SK-N-SH (cell line): ENCODE data around the gene STC2.

Source experiments
- ELF1 ChIP-seq: IDR thresholded peaks from 2 replicates; pipeline ENCODE4 v1.4.0; 2012
- EZH2phosphoT487 ChIP-seq: fragments of 200-600 bp; sonication (generic); IDR thresholded peaks from 2 replicates; pipeline ENCODE4 v1.6.1; 2017; ENCODE audit warnings: low read depth, mixed run types, mild to moderate bottlenecking, antibody characterized with exemption, moderate library complexity, borderline replicate concordance
- RFX5 ChIP-seq: IDR thresholded peaks from 2 replicates; pipeline ENCODE4 v1.6.1; 2012; ENCODE audit warnings: mild to moderate bottlenecking, improper control_type of control experiment, low read length
- TF ChIP-seq, protein P1 (sequence below): fragments of 200-600 bp; sonication (generic); IDR thresholded peaks from 2 replicates; pipeline ENCODE4 v1.6.1; 2017; ENCODE audit warnings: antibody characterized with exemption, mild to moderate bottlenecking, moderate library complexity
- TF ChIP-seq, protein P2 (sequence below): IDR thresholded peaks from 2 replicates; pipeline ENCODE4; 2012
- TF ChIP-seq, protein P3 (sequence below): IDR thresholded peaks from 2 replicates; pipeline ENCODE4 v1.6.1; 2012; ENCODE audit warnings: mild to moderate bottlenecking, low read depth, low read length, moderate library complexity

DNA sequence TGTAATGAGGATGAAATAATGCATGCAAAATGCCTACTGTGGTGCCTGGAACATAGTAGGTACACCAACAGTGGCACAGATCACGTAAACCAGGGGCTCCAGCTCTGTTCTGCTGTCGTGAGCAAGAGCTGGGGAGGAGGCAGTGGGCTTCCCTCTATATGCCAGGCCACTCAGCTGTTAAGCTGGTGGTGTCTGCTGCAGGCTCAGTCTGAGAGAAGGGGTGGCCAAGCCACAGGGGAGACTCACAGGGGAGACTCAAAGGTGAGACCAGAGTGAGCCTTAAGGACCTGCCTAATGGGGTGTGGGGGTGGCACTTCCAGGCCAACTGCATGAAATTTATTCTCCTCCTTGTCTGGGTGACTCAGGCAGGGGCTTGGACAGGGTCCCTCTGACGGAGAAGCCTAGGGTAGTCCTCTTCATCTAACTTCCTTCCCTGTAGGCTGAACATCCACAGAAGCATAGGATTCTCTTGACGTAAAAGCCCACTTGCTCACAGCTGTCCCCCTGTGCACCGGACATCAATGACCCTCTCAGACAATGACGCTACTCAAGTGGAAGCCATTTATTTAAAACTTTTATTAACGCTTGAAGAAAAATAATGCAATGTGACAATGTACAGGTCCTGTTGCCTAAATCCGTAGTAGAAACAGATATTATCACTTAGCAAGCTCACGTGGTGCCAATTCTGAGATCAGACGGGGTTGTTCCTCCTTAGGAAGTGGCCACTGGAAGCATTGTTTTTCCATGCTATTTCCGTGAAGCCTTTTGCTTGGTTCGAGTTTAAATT lies 13.9 kb downstream of the STC2 start:
- TF ChIP-seq EZH2phosphoT487 (no peak), RFX5 (no peak), ELF1 (no peak)
- TF ChIP-seq, protein P1, sequence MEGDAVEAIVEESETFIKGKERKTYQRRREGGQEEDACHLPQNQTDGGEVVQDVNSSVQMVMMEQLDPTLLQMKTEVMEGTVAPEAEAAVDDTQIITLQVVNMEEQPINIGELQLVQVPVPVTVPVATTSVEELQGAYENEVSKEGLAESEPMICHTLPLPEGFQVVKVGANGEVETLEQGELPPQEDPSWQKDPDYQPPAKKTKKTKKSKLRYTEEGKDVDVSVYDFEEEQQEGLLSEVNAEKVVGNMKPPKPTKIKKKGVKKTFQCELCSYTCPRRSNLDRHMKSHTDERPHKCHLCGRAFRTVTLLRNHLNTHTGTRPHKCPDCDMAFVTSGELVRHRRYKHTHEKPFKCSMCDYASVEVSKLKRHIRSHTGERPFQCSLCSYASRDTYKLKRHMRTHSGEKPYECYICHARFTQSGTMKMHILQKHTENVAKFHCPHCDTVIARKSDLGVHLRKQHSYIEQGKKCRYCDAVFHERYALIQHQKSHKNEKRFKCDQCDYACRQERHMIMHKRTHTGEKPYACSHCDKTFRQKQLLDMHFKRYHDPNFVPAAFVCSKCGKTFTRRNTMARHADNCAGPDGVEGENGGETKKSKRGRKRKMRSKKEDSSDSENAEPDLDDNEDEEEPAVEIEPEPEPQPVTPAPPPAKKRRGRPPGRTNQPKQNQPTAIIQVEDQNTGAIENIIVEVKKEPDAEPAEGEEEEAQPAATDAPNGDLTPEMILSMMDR, result no peak
- TF ChIP-seq, protein P2, sequence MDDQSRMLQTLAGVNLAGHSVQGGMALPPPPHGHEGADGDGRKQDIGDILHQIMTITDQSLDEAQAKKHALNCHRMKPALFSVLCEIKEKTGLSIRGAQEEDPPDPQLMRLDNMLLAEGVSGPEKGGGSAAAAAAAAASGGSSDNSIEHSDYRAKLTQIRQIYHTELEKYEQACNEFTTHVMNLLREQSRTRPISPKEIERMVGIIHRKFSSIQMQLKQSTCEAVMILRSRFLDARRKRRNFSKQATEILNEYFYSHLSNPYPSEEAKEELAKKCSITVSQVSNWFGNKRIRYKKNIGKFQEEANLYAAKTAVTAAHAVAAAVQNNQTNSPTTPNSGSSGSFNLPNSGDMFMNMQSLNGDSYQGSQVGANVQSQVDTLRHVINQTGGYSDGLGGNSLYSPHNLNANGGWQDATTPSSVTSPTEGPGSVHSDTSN, result no peak
- TF ChIP-seq, protein P3, sequence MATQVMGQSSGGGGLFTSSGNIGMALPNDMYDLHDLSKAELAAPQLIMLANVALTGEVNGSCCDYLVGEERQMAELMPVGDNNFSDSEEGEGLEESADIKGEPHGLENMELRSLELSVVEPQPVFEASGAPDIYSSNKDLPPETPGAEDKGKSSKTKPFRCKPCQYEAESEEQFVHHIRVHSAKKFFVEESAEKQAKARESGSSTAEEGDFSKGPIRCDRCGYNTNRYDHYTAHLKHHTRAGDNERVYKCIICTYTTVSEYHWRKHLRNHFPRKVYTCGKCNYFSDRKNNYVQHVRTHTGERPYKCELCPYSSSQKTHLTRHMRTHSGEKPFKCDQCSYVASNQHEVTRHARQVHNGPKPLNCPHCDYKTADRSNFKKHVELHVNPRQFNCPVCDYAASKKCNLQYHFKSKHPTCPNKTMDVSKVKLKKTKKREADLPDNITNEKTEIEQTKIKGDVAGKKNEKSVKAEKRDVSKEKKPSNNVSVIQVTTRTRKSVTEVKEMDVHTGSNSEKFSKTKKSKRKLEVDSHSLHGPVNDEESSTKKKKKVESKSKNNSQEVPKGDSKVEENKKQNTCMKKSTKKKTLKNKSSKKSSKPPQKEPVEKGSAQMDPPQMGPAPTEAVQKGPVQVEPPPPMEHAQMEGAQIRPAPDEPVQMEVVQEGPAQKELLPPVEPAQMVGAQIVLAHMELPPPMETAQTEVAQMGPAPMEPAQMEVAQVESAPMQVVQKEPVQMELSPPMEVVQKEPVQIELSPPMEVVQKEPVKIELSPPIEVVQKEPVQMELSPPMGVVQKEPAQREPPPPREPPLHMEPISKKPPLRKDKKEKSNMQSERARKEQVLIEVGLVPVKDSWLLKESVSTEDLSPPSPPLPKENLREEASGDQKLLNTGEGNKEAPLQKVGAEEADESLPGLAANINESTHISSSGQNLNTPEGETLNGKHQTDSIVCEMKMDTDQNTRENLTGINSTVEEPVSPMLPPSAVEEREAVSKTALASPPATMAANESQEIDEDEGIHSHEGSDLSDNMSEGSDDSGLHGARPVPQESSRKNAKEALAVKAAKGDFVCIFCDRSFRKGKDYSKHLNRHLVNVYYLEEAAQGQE, result no peak
